GM18498 (cell line): ENCODE measurements around the gene ISOC1.
A peak's percentile ranks its signal among the peaks of the same experiment; 100 is the strongest.

ENCODE experiments used
- ATAC-seq: cut with Tn5 transposase; IDR thresholded peaks from one replicate; pipeline ENCODE4 v1.9.1; 2021; ENCODE audit warnings: mild to moderate bottlenecking, moderate library complexity; ENCODE audit not compliant: unreplicated experiment

ISOC1 gene

GRCh38 chr5:129124608-129125007 lies 30.1 kb downstream of the ISOC1 start:
- no peak for ATAC-seq

GRCh38 chr5:129125819-129126218 lies 31.3 kb downstream of the ISOC1 start:
- ATAC-seq: peak; percentile 82

- ATAC-seq: no peak
These were observed 39.0 kb downstream of the ISOC1 start for GRCh38 chr5:129133553-129133952.

GRCh38 chr5:129135633-129136032 lies 41.1 kb downstream of the ISOC1 start:
- ATAC-seq: peak; percentile 77

- ATAC-seq: no peak
These were observed 43.1 kb downstream of the ISOC1 start for GRCh38 chr5:129137637-129138036.

GRCh38 chr5:129141078-129141477 lies 46.5 kb downstream of the ISOC1 start:
- no peak for ATAC-seq

GRCh38 chr5:129141696-129142095 lies 47.1 kb downstream of the ISOC1 start:
- ATAC-seq: no peak

GRCh38 chr5:129155876-129156275 lies 61.3 kb downstream of the ISOC1 start:
- no peak for ATAC-seq

GRCh38 chr5:129161830-129162229 lies 67.3 kb downstream of the ISOC1 start:
- no peak for ATAC-seq
